GM19468 (cell line): ENCODE measurements around the gene PCED1A.
"Not testable (repeated sequence)": the region's sequence is repeated elsewhere in the genome, so short reads cannot be mapped to it uniquely, and the experiment has no call there.

Source experiments
- ATAC-seq: cut with Tn5 transposase; IDR thresholded peaks from one replicate; pipeline ENCODE4 v1.9.1; 2021; ENCODE audit warnings: mild to moderate bottlenecking, moderate library complexity, moderate number of reproducible peaks; ENCODE audit not compliant: unreplicated experiment; ENCODE audit errors: extremely low read depth

Gene PCED1A

GRCh38 chr20:2834401-2835110 lies 5.9 kb downstream of the PCED1A start:
- ATAC-seq, result no peak

GRCh38 chr20:2833761-2834160 lies 6.7 kb downstream of the PCED1A start:
- no peak for ATAC-seq

- not testable (repeated sequence) for ATAC-seq
These were observed 9.2 kb downstream of the PCED1A start for GRCh38 chr20:2831206-2831605.

- no peak for ATAC-seq
These were observed 11.1 kb downstream of the PCED1A start for GRCh38 chr20:2829376-2829775.

- ATAC-seq, result no peak
These were observed 13.8 kb downstream of the PCED1A start for GRCh38 chr20:2826655-2827054.

- ATAC-seq, result no peak
These were observed 14.7 kb downstream of the PCED1A start for GRCh38 chr20:2825761-2826160.

GRCh38 chr20:2822073-2822472 lies 18.4 kb downstream of the PCED1A start:
- no peak for ATAC-seq

GRCh38 chr20:2820896-2821869 lies 19.3 kb downstream of the PCED1A start:
- ATAC-seq, result no peak

GRCh38 chr20:2820084-2820895 lies 20.2 kb downstream of the PCED1A start:
- no peak for ATAC-seq

GRCh38 chr20:2817891-2818595 lies 22.4 kb downstream of the PCED1A start:
- ATAC-seq, result no peak

GRCh38 chr20:2817341-2817726 lies 23.1 kb downstream of the PCED1A start:
- ATAC-seq, result no peak

- no peak for ATAC-seq
These were observed 23.7 kb downstream of the PCED1A start for GRCh38 chr20:2816583-2817340.

- no peak for ATAC-seq
These were observed 24.3 kb downstream of the PCED1A start, which contains the start of gene TMEM239 for GRCh38 chr20:2816030-2816582. TMEM239 (plus strand) TSS chr20:2816364; CDS start chr20:2816555, 191 bp downstream.

- no peak for ATAC-seq
These were observed 25.1 kb downstream of the PCED1A start for GRCh38 chr20:2815242-2815900.

- no peak for ATAC-seq
These were observed 25.8 kb downstream of the PCED1A start, which contains the start of gene C20orf141 for GRCh38 chr20:2814587-2815051. C20orf141 (plus strand) TSS chr20:2814987; CDS start chr20:2815185, 198 bp downstream.

- ATAC-seq, result no peak
These were observed 26.4 kb downstream of the PCED1A start for GRCh38 chr20:2814076-2814475.

GRCh38 chr20:2812189-2812588 lies 28.3 kb downstream of the PCED1A start:
- no peak for ATAC-seq

- ATAC-seq, result no peak
These were observed 30.8 kb downstream of the PCED1A start for GRCh38 chr20:2809690-2810089.
